Measurements from ENCODE around the gene HSPA12A.

HSPA12A gene

DNA sequence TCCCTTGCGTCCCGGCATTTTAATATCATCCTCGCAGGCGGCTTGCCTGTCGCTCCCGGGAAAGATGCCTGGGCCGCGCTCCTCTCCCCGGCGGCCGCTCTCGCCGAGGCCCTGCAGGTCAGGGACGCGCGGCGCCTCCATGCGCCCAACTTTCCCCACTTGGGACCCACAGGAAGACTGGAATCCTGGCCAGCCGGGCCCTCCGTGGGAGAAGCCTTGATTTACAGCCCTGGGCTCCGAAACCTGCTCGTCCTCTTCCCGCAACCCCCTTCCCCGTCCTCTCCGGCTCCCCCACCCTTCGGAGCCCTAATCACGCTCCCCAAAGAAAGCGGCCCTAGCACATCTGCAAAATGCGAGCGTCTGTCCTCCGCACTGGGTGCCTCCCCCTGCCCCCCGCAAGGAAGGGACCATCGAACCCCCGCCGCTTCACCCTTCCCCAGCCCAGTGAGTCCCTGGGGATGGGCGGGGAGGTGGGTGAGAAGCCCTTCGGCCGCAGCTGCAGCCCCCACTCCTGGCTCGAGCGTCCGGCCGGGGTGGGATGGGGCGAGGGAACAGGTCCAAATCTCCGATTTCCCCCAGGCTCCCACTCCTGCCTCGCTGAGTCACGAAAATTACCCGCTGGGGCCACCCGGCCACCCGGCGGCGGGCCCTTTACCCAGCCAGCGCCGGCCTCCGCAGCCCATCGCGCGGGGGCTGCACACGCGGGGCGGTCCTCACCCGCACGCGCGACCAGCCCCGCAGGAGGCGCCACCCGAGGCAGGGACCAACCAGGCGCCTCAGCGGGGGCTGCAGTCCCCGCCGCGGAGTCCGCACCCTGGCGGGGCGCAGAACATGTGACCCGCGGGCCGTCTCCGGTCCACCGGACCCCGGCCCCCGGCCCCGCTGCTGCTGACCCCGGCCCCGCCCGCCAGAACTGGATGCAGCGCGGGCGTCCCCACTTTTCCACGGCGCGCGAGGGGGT is 695 bp downstream of the HSPA12A start:
- no peak for DNase-seq

- no peak for DNase-seq
Measured at GRCh38 chr10:116740971-116741370, 1.4 kb downstream of the HSPA12A start.

DNA sequence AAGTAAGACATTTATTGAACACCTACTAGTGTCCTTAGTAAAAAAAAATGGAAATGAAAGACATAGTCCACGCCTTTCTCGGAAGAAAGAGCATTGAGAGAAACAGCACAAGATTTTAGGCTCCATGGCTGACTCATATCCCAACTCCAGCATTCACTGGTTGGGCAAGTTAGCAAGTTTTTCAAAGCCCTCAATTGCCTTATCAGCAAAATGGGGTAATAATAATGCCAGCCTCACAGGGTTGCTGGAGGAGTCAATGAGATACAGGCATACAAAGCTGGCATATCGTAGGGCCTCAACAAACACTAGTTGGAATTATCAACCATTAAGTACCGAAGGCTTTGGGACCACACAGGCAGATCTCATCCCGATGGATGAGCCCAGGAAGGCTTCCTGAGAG is 4.0 kb downstream of the HSPA12A start:
- DNase-seq: no peak

DNA sequence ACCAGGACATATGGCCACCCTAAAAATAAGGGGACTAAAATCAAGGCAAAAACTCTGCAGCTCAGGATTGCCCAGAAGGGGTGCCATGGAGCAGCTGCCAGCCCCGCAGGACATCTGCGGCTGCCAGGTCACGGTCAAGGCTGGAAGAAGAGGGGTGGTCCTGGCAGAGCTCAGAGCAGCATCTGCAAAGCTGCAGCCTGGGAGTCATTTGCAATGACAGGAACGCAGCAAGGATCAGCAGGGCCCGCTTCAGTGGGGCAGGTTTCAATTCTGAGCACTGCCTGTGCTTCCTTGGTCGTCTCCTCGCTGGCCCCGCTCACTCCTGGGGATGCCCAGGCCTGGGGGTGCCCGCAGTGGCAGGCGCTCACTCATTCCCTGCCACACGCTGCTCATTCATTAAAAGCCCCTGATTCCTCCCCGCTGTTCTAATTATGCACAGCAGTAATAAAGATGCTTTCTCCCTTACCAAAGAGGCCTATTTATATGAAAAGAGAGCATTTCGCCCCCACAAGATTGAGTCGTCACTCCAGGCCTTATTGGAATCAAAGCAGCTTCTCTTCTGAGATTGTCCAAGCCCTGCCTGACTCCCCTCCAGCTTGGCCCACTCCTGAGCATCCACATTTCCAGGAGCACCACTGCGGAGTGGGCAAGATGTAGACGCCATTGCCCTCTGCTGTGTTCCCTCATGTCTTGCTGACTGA is 4.6 kb downstream of the HSPA12A start:
- DNase-seq: no peak

- no peak for DNase-seq
Measured at GRCh38 chr10:116733566-116733965, 8.8 kb downstream of the HSPA12A start.

DNA sequence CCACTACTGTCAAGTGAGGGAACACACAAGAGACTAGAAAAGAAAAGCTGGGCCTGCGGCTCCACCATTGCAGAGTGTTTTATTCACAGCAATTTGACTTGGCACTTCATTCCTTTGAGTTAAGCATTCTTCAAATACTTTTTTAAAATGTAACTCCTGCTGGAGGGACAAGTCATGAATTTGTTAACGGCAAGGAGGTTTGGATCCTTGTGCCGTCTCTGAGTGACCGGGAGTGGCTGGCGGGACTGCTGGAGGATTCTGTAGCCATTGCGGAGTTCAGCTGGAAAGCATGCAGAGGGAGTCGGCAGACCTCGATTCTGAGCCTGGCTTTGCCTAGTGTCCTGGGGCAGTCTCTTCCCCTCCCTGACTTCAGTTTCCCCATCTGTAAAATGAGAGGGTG is 9.8 kb downstream of the HSPA12A start:
- no peak for DNase-seq

GRCh38 chr10:116730464-116731260 is 11.7 kb downstream of the HSPA12A start:
- DNase-seq: no peak

DNA sequence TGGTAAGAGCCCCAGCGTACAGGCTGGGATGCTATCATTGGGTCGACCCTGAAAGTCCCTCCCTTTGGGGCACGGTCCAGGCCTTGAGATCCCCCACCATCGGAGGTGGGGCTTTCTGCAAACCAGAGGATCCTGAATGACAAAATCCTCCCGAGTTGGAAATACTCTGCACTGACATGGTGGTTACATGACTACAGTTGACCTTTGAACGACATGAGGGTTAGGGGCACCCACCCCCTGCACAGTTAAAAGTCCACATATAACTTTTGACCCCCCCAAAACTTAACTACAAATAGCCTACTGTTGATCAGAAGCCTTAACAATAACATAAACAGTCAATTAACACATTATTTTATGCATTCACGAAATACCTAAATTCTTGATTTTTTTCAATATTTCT is 13.1 kb downstream of the HSPA12A start:
- DNase-seq: no peak

DNA sequence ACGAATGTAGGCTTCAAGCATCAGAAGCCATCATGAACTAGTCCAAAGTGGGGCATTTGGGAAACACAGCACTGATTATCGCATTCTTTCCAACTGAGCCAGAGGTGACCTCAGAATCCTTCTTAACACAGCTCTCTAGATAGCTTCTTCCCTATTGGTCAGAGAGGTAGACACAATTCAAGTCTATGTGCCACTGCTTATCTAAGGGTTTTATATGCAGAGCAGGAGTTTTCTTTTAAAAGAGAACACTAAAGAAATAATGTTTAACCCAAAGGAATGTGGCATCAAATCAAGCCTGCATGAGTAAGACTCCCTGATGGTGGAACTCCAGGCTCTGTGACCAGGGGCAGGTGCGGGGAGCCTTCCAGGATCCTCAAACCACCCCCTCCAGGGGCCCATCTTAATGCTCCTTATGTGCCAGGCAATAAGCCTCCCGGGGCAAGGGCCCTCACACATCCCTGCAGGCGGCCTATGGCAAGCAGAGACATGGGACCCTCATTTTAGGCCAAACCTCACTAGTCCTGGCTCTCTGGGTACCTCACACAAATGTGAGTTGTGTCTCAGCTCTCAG is 13.8 kb downstream of the HSPA12A start:
- no peak for DNase-seq

DNA sequence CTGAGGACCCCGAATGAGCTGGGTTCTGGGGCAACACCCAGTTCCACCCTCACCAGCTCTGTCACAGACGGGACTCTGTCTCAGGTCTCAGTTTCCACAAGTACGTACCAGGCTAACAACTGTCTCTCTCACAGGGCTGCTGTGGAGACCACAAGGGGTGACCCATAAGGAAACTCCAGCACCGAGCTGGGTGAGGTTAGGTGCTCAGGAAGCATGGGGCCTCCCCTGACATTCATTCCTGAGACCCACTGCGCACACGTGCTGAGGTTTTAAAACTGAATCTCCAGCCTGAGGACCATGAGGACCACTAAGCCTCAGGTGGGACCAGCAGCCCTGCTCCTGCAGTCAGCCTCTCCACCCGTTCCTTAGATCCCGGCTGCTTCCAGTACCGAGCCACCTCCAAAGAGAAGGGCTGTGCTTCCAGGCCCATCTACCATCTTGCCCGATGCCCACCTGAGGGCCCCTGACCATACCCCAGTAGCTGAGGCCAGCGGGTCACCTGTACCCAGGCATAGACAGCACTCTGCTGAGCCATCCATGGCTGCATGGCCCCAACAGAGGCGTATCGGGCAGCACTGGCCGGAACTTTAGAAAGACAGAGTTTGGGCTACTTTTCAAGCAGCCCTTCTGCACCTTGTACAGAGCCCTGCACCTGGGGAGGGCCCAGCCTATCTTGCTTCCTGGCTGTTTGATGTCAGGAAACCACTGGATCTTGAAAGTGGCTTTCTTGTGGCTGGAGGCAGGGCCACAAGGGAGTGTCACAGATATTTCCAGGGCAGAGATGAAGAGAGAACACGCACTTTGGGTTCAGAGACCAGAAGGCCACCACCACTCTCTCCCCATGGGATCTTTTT is 18.7 kb downstream of the HSPA12A start:
- peak; percentile 54 for DNase-seq

DNA sequence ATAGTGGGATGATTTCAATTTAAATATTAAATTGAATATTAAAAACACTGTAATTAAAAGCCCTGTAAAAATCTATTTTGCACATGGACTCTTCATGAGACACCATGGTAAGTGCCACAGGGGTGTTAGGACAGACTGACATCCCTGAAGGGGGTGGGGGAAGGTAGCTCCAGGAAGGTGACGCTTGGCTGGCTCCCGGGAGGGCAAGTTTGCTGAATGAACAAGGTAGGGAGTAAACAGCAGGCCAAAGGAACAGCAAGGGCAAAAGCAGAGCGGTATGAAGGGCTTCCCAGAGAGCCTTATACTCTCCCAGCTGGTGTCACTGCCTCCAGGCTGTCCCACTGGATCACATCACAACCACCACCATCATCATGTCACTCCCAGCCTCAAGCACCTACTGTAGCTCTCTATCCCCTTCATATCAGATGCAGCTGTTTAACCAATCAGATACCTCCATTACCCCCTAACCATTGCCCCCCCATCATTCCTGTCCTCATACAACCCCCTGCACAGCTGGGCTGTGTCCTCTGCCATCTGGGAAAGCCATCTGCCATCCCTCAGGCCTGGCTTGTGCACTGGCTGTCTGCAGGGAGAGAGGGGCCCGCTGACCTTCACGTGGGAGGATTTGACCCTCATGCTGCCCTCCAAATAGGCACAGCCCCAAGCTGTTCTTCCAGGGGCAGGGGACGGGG is 19.5 kb downstream of the HSPA12A start:
- DNase-seq: no peak

- no peak for DNase-seq
Measured at GRCh38 chr10:116721547-116722392, 20.6 kb downstream of the HSPA12A start.

DNA sequence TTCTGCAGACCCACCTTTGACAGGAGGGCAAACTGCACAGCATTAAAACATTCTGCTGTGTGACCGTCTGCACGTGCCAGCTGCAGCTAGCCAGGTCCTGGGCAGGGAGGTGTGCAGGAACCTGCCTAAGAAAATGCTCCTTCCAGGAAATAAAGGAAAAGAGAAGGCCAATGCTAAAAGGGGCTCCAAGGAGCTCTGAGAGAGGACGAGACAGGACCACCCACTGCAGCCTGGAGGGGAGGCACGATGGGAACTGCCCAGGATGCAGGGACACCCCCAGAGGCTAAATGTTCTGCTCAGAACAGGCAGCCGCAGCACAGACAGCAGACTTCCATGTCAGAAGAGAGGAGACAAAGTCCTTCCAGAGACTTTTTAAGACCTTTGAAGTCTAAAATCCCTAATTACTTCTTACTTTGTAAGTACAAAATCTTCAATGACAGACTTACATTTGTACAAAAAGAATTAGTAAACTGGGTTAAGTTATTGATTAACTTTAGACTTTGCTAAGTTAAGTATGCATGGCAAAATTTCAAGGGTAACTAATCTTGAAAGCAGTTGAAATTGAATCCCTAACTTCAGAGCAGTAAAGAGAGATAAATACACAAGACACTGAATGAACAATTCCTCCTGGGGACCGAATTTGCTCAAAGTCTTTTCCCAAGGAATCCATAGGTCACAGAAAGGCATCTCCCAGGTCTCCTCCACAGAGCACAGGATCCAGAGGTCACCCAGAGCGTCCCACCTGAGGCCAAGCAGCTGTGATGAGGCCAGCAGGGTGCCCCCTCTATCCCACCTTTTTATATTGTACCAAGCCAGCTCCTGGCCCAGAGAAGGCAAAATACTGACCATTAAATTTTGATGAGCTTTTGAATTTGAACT is 21.5 kb downstream of the HSPA12A start:
- no peak for DNase-seq

GRCh38 chr10:116720241-116720643 is 22.1 kb downstream of the HSPA12A start:
- no peak for DNase-seq

GRCh38 chr10:116719804-116720203 is 22.6 kb downstream of the HSPA12A start:
- DNase-seq: no peak

DNA sequence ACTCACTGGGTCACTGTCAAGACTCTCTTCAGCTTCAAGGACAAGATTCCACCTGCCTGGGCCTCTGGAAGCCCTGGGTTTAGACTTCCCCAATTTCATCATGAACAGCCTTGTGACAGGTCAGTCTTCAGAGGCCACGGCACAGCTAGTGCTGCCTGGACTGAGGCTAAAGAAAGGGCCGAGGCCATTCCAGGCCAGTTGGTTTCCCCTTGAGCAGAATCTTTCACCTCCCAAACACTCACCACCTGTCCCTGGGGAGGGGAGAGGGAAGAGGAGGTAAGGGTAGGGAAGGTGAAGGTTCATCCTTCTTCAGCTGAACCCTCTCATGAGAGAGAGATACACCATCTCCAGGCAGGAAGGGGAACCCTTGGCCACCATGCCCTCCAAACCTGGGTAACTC is 24.3 kb downstream of the HSPA12A start:
- DNase-seq: no peak

DNA sequence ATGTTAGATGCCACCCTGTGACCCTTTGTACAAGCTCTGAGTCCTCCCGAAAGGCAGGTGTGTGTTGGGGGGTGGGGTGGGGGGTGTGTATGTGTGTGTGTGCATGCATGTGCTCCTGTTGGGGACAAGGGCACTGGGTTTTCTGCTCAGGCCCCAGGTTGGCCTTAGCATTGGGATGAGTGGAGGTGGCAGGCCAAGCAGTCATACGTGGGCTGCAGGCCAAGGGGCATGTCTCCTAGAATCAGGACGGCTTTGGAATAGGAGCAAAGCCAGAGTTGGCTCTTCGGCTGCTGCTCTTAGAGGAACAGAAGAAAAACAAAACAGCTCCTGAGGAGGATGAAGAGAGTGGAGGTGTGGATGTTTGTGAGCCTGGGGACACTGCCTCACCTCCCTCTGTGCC is 26.0 kb downstream of the HSPA12A start:
- DNase-seq: no peak

GRCh38 chr10:116715839-116716377 is 26.5 kb downstream of the HSPA12A start:
- DNase-seq: no peak

- DNase-seq: no peak
Measured at GRCh38 chr10:116715341-116715740, 27.0 kb downstream of the HSPA12A start.

All from CD4-positive, alpha-beta T cell treated with Interleukin-17A for 4 hours (primary cell).